Fibroblast of skin of scalp (primary cell): ENCODE data around the gene CLASRP. TPM values are rescaled to one million over a fixed set of nuclear protein-coding genes. Genes with fewer than 3 reads are reported as not detected.
"Not testable (repeated sequence)": the region's sequence is repeated elsewhere in the genome, so short reads cannot be mapped to it uniquely, and the experiment has no call there.

Experiments
- DNase-seq: peaks from one replicate; pipeline ENCODE4 v3.0.0-alpha.2; 2013
- polyA plus RNA-seq, 2 experiments: library from polyadenylated mRNA; unstranded; fragments of 120-200 nt; gene quantifications; one replicate each; pipeline ENCODE4 v1.2.1, GENCODE V29; 2013; ENCODE audit not compliant: insufficient read length in 2 of 2

The CLASRP gene
- 41.6 TPM for polyA plus RNA-seq (2013, experiment 1 of 2; ENCODE audit: insufficient read length)
- polyA plus RNA-seq (2013, experiment 2 of 2; ENCODE audit: insufficient read length) = 39.9 TPM

GRCh38 chr19:45038931-45039893, at the start of gene CLASRP:
Gene CLASRP, plus strand, starts transcription at chr19:45039045. Its CDS starts 1,168 bp downstream, at chr19:45040213.
- DNase-seq = peak; percentile 91

- no peak for DNase-seq
Measured at GRCh38 chr19:44990459-44990858, 48.4 kb upstream of the CLASRP start.

- DNase-seq = no peak
Measured at GRCh38 chr19:44990966-44991365, 47.9 kb upstream of the CLASRP start.

GRCh38 chr19:44992336-44993163, 46.3 kb upstream of the CLASRP start:
- no peak for DNase-seq

- no peak for DNase-seq
Measured at GRCh38 chr19:44993526-44993925, 45.3 kb upstream of the CLASRP start.

GRCh38 chr19:44993926-44994537, 44.8 kb upstream of the CLASRP start:
- DNase-seq = no peak

- DNase-seq = no peak
Measured at GRCh38 chr19:44998025-44998424, 40.8 kb upstream of the CLASRP start.

GRCh38 chr19:44999131-44999925, 39.5 kb upstream of the CLASRP start:
- not testable (repeated sequence) for DNase-seq

GRCh38 chr19:45000665-45001064, 38.2 kb upstream of the CLASRP start:
- DNase-seq = not testable (repeated sequence)

- peak; percentile 92 for DNase-seq
Measured at GRCh38 chr19:45001087-45001739, 37.6 kb upstream of the CLASRP start, which contains the start of gene RELB. Gene RELB, plus strand, starts transcription at chr19:45001464. Its CDS starts 116 bp downstream, at chr19:45001580.

- DNase-seq = no peak
Measured at GRCh38 chr19:45003485-45003884, 35.4 kb upstream of the CLASRP start.

GRCh38 chr19:45005787-45006186, 33.1 kb upstream of the CLASRP start:
- no peak for DNase-seq

GRCh38 chr19:45008552-45008951, 30.3 kb upstream of the CLASRP start:
- no peak for DNase-seq

- DNase-seq = no peak
Measured at GRCh38 chr19:45009625-45010255, 29.1 kb upstream of the CLASRP start.

- no peak for DNase-seq
Measured at GRCh38 chr19:45010306-45010705, 28.5 kb upstream of the CLASRP start.

- DNase-seq = no peak
Measured at GRCh38 chr19:45011959-45012358, 26.9 kb upstream of the CLASRP start.

- DNase-seq = peak; percentile 81
Measured at GRCh38 chr19:45016388-45017314, 22.2 kb upstream of the CLASRP start.

- no peak for DNase-seq
Measured at GRCh38 chr19:45019187-45019586, 19.7 kb upstream of the CLASRP start.

GRCh38 chr19:45020071-45020470, 18.8 kb upstream of the CLASRP start:
- no peak for DNase-seq
